ENCODE measurements around the gene ADRA1B. TPM values are rescaled to one million over a fixed set of nuclear protein-coding genes. Genes with fewer than 3 reads are reported as not detected.

ADRA1B gene
- total and polyA plus RNA-seq, 2 of the 8 experiments (the other 6 are each of a cell fraction or from before 2014, with no cell fraction given), result not detected

GRCh38 chr5:159945359-159945758, 29.1 kb downstream of the ADRA1B start (continued):
- TF ChIP-seq CHD7 (IDR thresholded peaks at IDR 0.05; ENCODE audit: insufficient replicate concordance, low read length) (no peak), ATF3 (IDR thresholded peaks at IDR 0.05; ENCODE audit: insufficient read depth, low read depth, low read length) (no peak), SP2 (IDR thresholded peaks at IDR 0.05; ENCODE audit: low read length) (no peak), SIRT6 (IDR thresholded peaks at IDR 0.05; ENCODE audit: low read length) (no peak), KDM5A (IDR thresholded peaks at IDR 0.05; ENCODE audit: low read length) (no peak), RBBP5 (IDR thresholded peaks at IDR 0.05; ENCODE audit: borderline replicate concordance, low read depth, low read length) (no peak), NANOG (IDR thresholded peaks at IDR 0.05; ENCODE audit: insufficient read depth, low read depth, low read length, poor library complexity, severe bottlenecking) (no peak), ZNF274 (IDR thresholded peaks at IDR 0.05; ENCODE audit: borderline replicate concordance, extremely low read depth, low read length) (no peak), CTCF (IDR thresholded peaks at IDR 0.05; ENCODE audit: control extremely low read depth in 1 of 3, insufficient read depth in 1 of 3, low read depth in 1 of 3, low read length in 3 of 3) (no peak)
